GM18951 (cell line): Measurements from ENCODE around the gene SLC12A3.

Experiments used
- POLR2A ChIP-seq: IDR thresholded peaks from 4 replicates; pipeline ENCODE4 v1.6.1; 2011; ENCODE audit warnings: mild to moderate bottlenecking; ENCODE audit not compliant: insufficient read length, insufficient read depth; ENCODE audit errors: extremely low read depth
- in situ Hi-C: fragments of 300-500 bp; cut with MboI; formaldehyde crosslinking; loops from one replicate; pipeline ENCODE4 v1.12.0; 2022; ENCODE audit warnings: low sequenced_read_pairs, mixed read lengths, inconsistent platforms; ENCODE audit not compliant: unreplicated experiment

The SLC12A3 gene

GRCh38 chr16:56895813-56896212 is 30.8 kb downstream of the SLC12A3 start:
- in situ Hi-C loops = no loop called here
- no peak for TF ChIP-seq POLR2A

GRCh38 chr16:56896244-56896643 is 31.2 kb downstream of the SLC12A3 start:
- in situ Hi-C loops = no loop called here
- TF ChIP-seq POLR2A = no peak

GRCh38 chr16:56897026-56897799 is 32.2 kb downstream of the SLC12A3 start:
- no peak for TF ChIP-seq POLR2A
- in situ Hi-C loops = no loop called here

- in situ Hi-C loops = no loop called here
- TF ChIP-seq POLR2A = no peak
These were observed 33.8 kb downstream of the SLC12A3 start for GRCh38 chr16:56898847-56899246.

GRCh38 chr16:56903866-56904265 is 38.9 kb downstream of the SLC12A3 start:
- in situ Hi-C loops = no loop called here
- no peak for TF ChIP-seq POLR2A

- no peak for TF ChIP-seq POLR2A
- in situ Hi-C loops = no loop called here
These were observed 42.4 kb downstream of the SLC12A3 start for GRCh38 chr16:56907401-56907800.

GRCh38 chr16:56909527-56909979 is 44.5 kb downstream of the SLC12A3 start:
- in situ Hi-C loops = no loop called here
- no peak for TF ChIP-seq POLR2A

GRCh38 chr16:56910112-56910511 is 45.1 kb downstream of the SLC12A3 start:
- TF ChIP-seq POLR2A = no peak
- in situ Hi-C loops = no loop called here

- no peak for TF ChIP-seq POLR2A
- in situ Hi-C loops = no loop called here
These were observed 45.9 kb downstream of the SLC12A3 start for GRCh38 chr16:56910654-56911539.

- peak; percentile 29 for TF ChIP-seq POLR2A
- in situ Hi-C loops = no loop called here
These were observed 47.0 kb downstream of the SLC12A3 start for GRCh38 chr16:56911771-56912571.

GRCh38 chr16:56912746-56913708 is 48.0 kb downstream of the SLC12A3 start:
- in situ Hi-C loops = no loop called here

GRCh38 chr16:56914896-56915295 is 49.9 kb downstream of the SLC12A3 start:
- in situ Hi-C loops = no loop called here
- no peak for TF ChIP-seq POLR2A

More at GRCh38 chr16:56912746-56913708, 48.0 kb downstream of the SLC12A3 start:
- TF ChIP-seq POLR2A = no peak
